GM06990 (cell line): ENCODE results near the gene DHX32.

Experiments used
- DNase-seq: peaks from one replicate; pipeline ENCODE4 v3.0.0-alpha.2; 2011; ENCODE audit not compliant: insufficient read length; ENCODE audit errors: extremely low read depth
- H3K27me3 ChIP-seq: replicated peaks from 2 replicates; pipeline ENCODE4 v1.6.0; 2011; ENCODE audit warnings: low read length; ENCODE audit not compliant: control insufficient read depth, insufficient read depth
- H3K36me3 ChIP-seq: 2 replicates; pipeline ENCODE4 v1.5.1; 2011; ENCODE audit warnings: low read length; ENCODE audit not compliant: control insufficient read depth, insufficient read depth
- H3K4me3 ChIP-seq: replicated peaks from 2 replicates; pipeline ENCODE4 v1.5.1; 2011; ENCODE audit warnings: low read depth, mild to moderate bottlenecking, control low read depth, low read length
- TF ChIP-seq, protein P1 (sequence below): IDR thresholded peaks from 2 replicates; pipeline ENCODE4 v1.5.1; 2011; ENCODE audit warnings: low read length, control low read depth, mild to moderate bottlenecking, inconsistent platforms; ENCODE audit not compliant: insufficient read depth, poor library complexity, severe bottlenecking

The DHX32 gene

DNA sequence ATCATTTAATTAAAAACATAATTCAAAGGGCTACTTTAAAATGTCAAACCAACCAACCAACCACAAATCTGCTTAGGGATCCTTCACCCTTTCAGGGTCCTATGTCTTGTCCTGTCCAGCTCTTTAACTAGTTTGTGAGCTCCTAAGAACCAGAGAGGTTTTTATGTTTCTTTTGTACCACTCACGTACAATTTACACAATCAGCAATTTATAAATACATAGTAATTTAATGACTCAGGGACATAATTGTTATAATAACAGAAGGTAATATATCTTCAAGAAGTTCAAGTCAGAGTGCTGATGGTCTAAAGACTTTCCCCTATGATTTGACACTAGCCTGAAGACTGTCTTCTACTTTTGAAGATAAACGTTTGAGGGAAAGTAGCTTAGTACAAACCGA lies 16.0 kb downstream of the DHX32 start:
- Histone ChIP-seq H3K27me3 (no peaks in the 10 kb centered on the region), H3K36me3 (no peaks in the 10 kb centered on the region; the same call in 1 of the 2 replicates), H3K4me3 (no peak overlapping the region)
- DNase-seq: no peak
- TF ChIP-seq, protein P1, sequence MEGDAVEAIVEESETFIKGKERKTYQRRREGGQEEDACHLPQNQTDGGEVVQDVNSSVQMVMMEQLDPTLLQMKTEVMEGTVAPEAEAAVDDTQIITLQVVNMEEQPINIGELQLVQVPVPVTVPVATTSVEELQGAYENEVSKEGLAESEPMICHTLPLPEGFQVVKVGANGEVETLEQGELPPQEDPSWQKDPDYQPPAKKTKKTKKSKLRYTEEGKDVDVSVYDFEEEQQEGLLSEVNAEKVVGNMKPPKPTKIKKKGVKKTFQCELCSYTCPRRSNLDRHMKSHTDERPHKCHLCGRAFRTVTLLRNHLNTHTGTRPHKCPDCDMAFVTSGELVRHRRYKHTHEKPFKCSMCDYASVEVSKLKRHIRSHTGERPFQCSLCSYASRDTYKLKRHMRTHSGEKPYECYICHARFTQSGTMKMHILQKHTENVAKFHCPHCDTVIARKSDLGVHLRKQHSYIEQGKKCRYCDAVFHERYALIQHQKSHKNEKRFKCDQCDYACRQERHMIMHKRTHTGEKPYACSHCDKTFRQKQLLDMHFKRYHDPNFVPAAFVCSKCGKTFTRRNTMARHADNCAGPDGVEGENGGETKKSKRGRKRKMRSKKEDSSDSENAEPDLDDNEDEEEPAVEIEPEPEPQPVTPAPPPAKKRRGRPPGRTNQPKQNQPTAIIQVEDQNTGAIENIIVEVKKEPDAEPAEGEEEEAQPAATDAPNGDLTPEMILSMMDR: no peak

DNA sequence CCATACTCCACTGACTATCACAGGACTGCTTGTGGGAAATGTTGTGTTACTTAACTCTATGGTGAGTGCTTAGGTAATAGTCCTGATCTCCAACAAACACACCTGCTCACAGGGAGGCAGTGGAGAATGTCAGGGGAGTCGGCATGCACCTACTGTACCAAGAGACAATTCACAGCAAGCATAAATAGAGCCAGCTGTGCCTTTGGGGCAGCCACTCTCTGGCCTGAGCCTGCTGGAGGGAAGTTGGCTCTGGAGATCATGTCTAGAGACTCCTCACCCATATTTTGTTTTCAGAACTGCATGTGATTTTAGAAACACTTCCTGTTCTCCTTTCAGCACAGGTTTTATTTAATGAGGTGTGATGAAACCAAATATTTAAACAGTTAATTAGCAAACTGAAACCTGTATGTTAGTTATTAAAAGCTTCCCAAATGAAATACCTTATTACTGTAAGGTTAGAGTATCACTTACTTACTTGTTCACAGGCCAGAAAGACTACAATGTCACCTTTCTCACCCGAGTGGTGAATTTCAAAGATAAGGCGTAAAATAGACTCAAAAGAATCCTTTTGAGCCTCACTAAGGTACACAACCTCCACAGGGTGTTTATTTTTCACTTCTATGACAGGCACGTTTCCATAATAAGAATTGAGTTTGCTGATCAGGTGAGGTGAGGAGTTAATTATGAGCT lies 21.8 kb downstream of the DHX32 start:
- Histone ChIP-seq H3K4me3 (no peak overlapping the region), H3K27me3 (no peaks in the 10 kb centered on the region), H3K36me3 (peaks cover 3% of the 10 kb centered on the region)
- DNase-seq: no peak
- TF ChIP-seq, protein P1: no peak

DNA sequence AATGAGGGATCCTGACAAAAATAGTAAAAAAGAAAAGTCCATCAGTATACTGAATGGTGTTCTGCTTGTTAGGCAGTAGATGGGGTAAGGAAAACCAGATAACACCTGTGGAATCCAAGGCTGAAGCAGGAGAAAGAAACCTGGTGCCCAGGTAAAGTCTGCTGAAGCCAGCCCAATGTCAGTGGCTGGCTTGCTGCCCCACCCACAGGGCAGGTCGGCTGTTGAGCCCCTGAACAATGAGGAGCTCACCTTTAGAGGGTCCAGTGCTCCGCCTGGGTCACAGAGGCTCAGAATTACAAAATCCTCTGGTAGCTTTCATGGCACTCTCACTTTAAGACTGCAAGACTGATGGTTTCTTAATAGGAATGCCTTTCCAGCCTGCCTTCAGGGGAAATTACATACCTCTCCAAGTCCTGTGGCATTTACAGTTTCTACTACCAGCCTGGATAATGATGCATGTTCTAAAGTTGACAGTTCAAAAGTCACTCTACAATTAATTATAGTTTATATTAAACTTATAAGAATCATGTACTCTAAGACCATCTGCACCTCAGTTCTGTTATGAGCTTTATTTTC lies 23.8 kb downstream of the DHX32 start:
- Histone ChIP-seq H3K36me3 (peaks cover 3% of the 10 kb centered on the region), H3K4me3 (no peak overlapping the region), H3K27me3 (no peaks in the 10 kb centered on the region)
- TF ChIP-seq, protein P1: no peak
- DNase-seq: no peak

DNA sequence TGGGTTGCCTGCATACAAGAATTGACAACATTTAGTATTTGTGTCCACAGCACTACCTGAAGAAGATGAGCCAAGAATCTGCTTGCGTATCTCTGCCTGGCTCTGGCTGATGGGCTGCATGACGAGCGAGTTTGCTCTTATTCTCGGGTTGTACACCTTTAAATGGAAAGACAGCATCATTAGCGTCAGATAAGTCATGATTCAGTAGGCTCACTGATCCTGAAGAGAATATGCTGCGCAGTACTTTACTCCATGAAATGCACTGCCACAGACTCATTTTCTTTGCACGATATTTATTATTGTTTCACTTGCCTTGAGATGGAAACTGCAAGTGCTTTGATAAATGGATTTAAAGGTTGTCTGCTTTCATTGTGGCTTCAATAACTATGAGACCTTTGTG lies 28.6 kb downstream of the DHX32 start:
- TF ChIP-seq, protein P1: no peak
- Histone ChIP-seq H3K27me3 (no peaks in the 10 kb centered on the region), H3K36me3 (peaks cover 3% of the 10 kb centered on the region), H3K4me3 (no peak overlapping the region)
- no peak for DNase-seq

DNA sequence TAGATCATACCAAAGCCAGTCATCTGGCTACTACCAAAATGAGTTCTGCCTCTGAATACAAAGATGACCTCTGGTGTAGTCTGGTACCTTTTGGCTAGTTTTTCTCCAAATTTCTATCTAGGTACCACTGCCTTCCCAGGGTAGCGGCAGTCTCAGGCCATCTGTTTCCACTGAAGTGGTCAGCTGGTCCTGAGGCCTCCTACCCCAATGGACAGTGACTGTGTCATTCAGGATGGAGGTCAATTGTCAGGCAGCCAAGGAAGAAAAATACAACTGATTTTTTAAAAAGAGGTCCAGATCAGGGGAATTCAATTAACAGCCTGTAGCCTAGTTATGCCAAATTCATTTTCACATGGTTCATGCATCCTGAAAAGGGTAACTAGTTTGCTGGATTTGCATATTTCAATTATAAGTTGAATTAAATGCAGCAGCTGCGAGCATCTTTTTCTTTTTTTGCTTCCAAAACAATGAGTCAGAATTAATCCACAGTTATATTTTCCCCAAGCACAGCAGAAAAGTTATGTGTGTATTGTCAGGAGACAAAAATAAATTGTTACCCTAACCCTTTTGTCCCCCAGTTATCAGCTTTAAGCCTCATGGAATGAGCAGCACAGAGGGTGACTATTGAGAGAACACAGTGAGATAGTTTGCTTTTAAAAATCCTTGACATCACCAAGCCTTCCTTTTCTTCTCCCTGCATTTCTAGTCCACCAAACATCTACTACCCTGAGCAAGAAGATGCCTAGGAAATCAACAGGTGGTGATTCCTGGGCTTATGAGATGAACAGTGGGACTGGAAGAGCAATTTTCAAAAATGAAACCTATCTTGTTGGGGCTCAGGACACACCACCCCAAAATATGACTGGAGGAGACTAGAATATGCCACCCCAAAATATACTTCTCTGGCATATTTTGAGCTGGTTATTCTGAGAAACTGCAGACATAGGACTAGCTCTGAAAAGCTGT lies 30.0 kb downstream of the DHX32 start:
- TF ChIP-seq, protein P1: no peak
- Histone ChIP-seq H3K36me3 (peaks cover 1% of the 10 kb centered on the region), H3K27me3 (no peaks in the 10 kb centered on the region), H3K4me3 (no peak overlapping the region)
- no peak for DNase-seq
